ENCODE measurements around the gene HOXB2.

DNA sequence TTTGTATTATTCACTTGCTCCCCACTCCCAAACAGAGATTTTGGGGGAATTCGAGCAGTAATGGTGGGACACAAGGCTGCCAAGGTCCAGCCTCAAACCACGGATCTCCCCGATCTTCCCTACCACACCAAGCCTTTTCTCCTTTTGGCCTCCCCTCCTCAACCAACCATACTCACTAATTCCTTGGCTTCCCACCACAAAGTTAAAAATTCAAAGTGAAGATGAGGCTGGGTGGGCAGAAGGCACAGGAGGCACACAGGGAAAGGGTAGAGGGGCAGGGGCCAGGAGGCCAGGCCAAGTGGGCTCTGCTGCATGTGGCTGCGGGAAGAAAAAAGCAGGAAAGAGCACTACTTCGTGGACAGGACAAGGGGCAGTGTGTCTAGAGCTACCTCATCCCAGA, 18.0 kb upstream of the HOXB2 start:
- TF ChIP-seq, protein P1, sequence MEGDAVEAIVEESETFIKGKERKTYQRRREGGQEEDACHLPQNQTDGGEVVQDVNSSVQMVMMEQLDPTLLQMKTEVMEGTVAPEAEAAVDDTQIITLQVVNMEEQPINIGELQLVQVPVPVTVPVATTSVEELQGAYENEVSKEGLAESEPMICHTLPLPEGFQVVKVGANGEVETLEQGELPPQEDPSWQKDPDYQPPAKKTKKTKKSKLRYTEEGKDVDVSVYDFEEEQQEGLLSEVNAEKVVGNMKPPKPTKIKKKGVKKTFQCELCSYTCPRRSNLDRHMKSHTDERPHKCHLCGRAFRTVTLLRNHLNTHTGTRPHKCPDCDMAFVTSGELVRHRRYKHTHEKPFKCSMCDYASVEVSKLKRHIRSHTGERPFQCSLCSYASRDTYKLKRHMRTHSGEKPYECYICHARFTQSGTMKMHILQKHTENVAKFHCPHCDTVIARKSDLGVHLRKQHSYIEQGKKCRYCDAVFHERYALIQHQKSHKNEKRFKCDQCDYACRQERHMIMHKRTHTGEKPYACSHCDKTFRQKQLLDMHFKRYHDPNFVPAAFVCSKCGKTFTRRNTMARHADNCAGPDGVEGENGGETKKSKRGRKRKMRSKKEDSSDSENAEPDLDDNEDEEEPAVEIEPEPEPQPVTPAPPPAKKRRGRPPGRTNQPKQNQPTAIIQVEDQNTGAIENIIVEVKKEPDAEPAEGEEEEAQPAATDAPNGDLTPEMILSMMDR (IDR thresholded peaks at IDR 0.05), result no peak
- TF ChIP-seq POLR2A (IDR thresholded peaks at IDR 0.05), result no peak

All from right lobe of liver (tissue), 4 donors.